T1000 (cell line): ENCODE results near the gene BEST4.
"Not testable (repeated sequence)": the region's sequence is repeated elsewhere in the genome, so short reads cannot be mapped to it uniquely, and the experiment has no call there.

ENCODE experiments used
- DNase-seq: peaks from one replicate; lab custom pipeline; 2025; ENCODE audit warnings: mixed read lengths; lab: John Stamatoyannopoulos, UW

The BEST4 gene

GRCh38 chr1:44777969-44778635, 9.9 kb downstream of the BEST4 start:
- DNase-seq: no peak

GRCh38 chr1:44777547-44777946, 10.4 kb downstream of the BEST4 start:
- no peak for DNase-seq

GRCh38 chr1:44776730-44777068, 11.3 kb downstream of the BEST4 start:
- no peak for DNase-seq

GRCh38 chr1:44775930-44776729, 11.8 kb downstream of the BEST4 start:
- no peak for DNase-seq

- peak; percentile 87 for DNase-seq
Observed at GRCh38 chr1:44775078-44775929, 12.7 kb downstream of the BEST4 start, which contains the start of gene RPS8. TSS of gene RPS8 (plus strand) at chr1:44775540. CDS start at chr1:44775597, 57 bp downstream.

GRCh38 chr1:44766421-44766820, 21.5 kb downstream of the BEST4 start:
- not testable (repeated sequence) for DNase-seq

GRCh38 chr1:44760876-44761275, 27.1 kb downstream of the BEST4 start:
- DNase-seq: no peak

- DNase-seq: no peak
Observed at GRCh38 chr1:44759077-44759476, 28.9 kb downstream of the BEST4 start.

- DNase-seq: no peak
Observed at GRCh38 chr1:44757420-44757819, 30.6 kb downstream of the BEST4 start.

GRCh38 chr1:44747878-44748277, 40.1 kb downstream of the BEST4 start:
- no peak for DNase-seq

- DNase-seq: no peak
Observed at GRCh38 chr1:44743211-44743610, 44.8 kb downstream of the BEST4 start.

- DNase-seq: no peak
Observed at GRCh38 chr1:44740179-44740617, 47.8 kb downstream of the BEST4 start.

- peak; percentile 96 for DNase-seq
Observed at GRCh38 chr1:44739307-44740178, 48.4 kb downstream of the BEST4 start, which contains the start of gene KIF2C. TSS of gene KIF2C (plus strand) at chr1:44739837. CDS start at chr1:44739933, 96 bp downstream.

- not testable (repeated sequence) for DNase-seq
Observed at GRCh38 chr1:44738953-44739306, 49.0 kb downstream of the BEST4 start.

- DNase-seq: no peak
Observed at GRCh38 chr1:44735992-44736391, 52.0 kb downstream of the BEST4 start.

GRCh38 chr1:44733784-44734183, 54.2 kb downstream of the BEST4 start:
- DNase-seq: no peak
